GM23248 (cell line): ENCODE results near the gene NPTX1. TPM values are rescaled to one million over a fixed set of nuclear protein-coding genes. Genes with fewer than 3 reads are reported as not detected.

ENCODE experiments used
- DNase-seq: peaks from one replicate; pipeline ENCODE4 v3.0.0-alpha.2; 2015
- H2AFZ ChIP-seq: fragments of 200-600 bp; sonication (generic); 2 replicates; pipeline ENCODE4 v1.6.1; 2016; ENCODE audit warnings: antibody characterized with exemption
- H3F3A ChIP-seq: fragments of 200-600 bp; sonication (generic); 2 replicates; pipeline ENCODE4 v1.6.1; 2016; ENCODE audit warnings: mild to moderate bottlenecking, antibody characterized with exemption, mixed run types; ENCODE audit not compliant: insufficient read depth
- H3K27ac ChIP-seq: fragments of 200-600 bp; sonication (generic); 2 replicates; pipeline ENCODE4 v1.5.1; 2016; ENCODE audit warnings: mild to moderate bottlenecking
- H3K27me3 ChIP-seq: fragments of 200-600 bp; sonication (generic); replicated peaks from 2 replicates; pipeline ENCODE4 v1.6.1; 2016; ENCODE audit warnings: mild to moderate bottlenecking; ENCODE audit not compliant: insufficient read depth
- H3K36me3 ChIP-seq: fragments of 200-600 bp; sonication (generic); 2 replicates; pipeline ENCODE4 v1.6.1; 2016; ENCODE audit warnings: low read depth, mild to moderate bottlenecking
- H3K4me1 ChIP-seq: fragments of 200-600 bp; sonication (generic); 2 replicates; pipeline ENCODE4 v1.6.1; 2016; ENCODE audit warnings: mild to moderate bottlenecking; ENCODE audit not compliant: insufficient read depth
- H3K4me2 ChIP-seq: fragments of 200-600 bp; sonication (generic); one replicate; pipeline ENCODE4 v1.6.1; 2016; ENCODE audit warnings: mild to moderate bottlenecking; ENCODE audit not compliant: unreplicated experiment
- H3K4me3 ChIP-seq: fragments of 200-600 bp; sonication (generic); 2 replicates; pipeline ENCODE4 v1.5.1; 2016; ENCODE audit warnings: mild to moderate bottlenecking
- H3K79me2 ChIP-seq: fragments of 200-600 bp; sonication (generic); 2 replicates; pipeline ENCODE4 v1.6.1; 2016; ENCODE audit warnings: mild to moderate bottlenecking; ENCODE audit not compliant: insufficient read depth
- H3K9ac ChIP-seq: fragments of 200-600 bp; sonication (generic); 2 replicates; pipeline ENCODE4 v1.6.1; 2016; ENCODE audit warnings: mild to moderate bottlenecking
- H3K9me2 ChIP-seq: fragments of 200-600 bp; sonication (generic); 2 replicates; pipeline ENCODE4 v1.6.1; 2016; ENCODE audit warnings: mixed run types, mild to moderate bottlenecking, moderate library complexity; ENCODE audit not compliant: insufficient read depth
- H3K9me3 ChIP-seq: fragments of 200-600 bp; sonication (generic); one replicate; pipeline ENCODE4 v1.6.1; 2017; ENCODE audit warnings: low read depth
- H4K20me1 ChIP-seq: fragments of 200-600 bp; sonication (generic); 2 replicates; pipeline ENCODE4 v1.6.0; 2016; ENCODE audit not compliant: insufficient read depth
- EZH2 ChIP-seq: fragments of 200-600 bp; sonication (generic); IDR thresholded peaks from 2 replicates; pipeline ENCODE4 v1.6.1; 2018; ENCODE audit warnings: antibody characterized with exemption, mild to moderate bottlenecking; ENCODE audit not compliant: insufficient read depth, poor library complexity, severe bottlenecking
- EZH2phosphoT487 ChIP-seq: fragments of 200-600 bp; sonication (generic); IDR thresholded peaks from 2 replicates; pipeline ENCODE4 v1.6.1; 2018; ENCODE audit warnings: antibody characterized with exemption, moderate library complexity, mild to moderate bottlenecking, low read depth; ENCODE audit not compliant: insufficient read depth
- WGBS, 2 experiments: methylation state at CpG; one replicate each; pipeline ENCODE4 v1.1.6; 2015 to 2017; ENCODE audit warnings: low lambda C conversion rate in 2 of 2, low coverage in 1 of 2; ENCODE audit errors: missing lambda C conversion rate in 2 of 2; 5-methylcytosine and 5-hydroxymethylcytosine counted together
- in situ Hi-C: fragments of 300-500 bp; cut with MboI; formaldehyde crosslinking; loops from 2 replicates; pipeline ENCODE4 v1.15.0; 2020
- polyA plus RNA-seq: library from polyadenylated mRNA; unstranded; fragments of >200 nt; fragmentation: Nextera tagmentation; extraction: Ambion mirVana; gene quantifications from 2 replicates; pipeline ENCODE4 v1.2.1, GENCODE V29; 2016
- total RNA-seq: library from RNA; depleted of rRNA; stranded (reverse); fragments of >200 nt; shearing (Covaris generic); gene quantifications from 2 replicates; pipeline ENCODE4 v1.2.3, GENCODE V29; 2014

Gene NPTX1
- total and polyA plus RNA-seq, 2 experiments from 2014 or later, result 0.43 to 1.1 TPM

DNA sequence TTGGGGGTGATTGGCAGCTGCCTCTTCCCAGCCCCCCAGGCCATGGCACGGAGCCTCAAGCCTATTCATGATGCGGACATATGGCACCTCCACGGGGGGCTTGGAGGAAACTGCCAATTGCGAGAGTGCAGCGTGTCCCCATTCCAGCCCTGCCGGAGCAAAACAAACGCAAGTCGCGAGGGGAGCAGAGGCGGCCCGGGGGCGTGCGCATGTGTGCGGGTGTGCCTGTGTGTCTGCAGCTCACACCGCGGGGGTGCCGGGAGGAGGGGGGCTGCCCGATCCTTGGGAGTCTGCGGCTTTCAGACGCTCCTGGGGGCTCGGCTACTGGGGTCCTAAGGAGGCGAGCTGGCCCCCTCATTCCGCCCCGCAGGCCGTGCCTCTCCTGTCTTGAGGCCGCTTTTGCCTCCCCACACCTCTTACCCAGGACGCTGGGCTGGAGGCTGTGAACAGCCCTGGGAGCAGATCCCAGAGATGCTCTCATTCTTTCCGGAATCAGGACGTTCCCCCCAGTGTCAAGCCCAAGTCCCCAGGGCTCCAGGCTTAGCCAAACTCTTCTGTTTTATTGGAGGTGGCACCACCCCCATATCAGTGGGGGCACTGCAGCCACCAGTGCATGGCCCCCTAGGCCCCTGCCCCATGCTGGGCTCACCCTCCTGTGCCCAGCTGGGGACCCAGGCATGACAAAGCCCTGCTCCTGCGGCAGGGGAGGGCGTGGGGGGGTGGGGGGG is 32.3 kb downstream of the NPTX1 start:
- Histone ChIP-seq H3K36me3 (no peaks in the 10 kb centered on the region), H3K9ac (no peak overlapping the region), H3K4me3 (no peak overlapping the region), H3K4me2 (no peak overlapping the region), H3K27me3 (no peaks in the 10 kb centered on the region), H3K79me2 (no peaks in the 10 kb centered on the region), H4K20me1 (no peaks in the 10 kb centered on the region), H3K9me2 (no peaks in the 10 kb centered on the region), H3K27ac (no peak overlapping the region), H3F3A (no peaks in the 10 kb centered on the region), H3K4me1 (no peaks in the 10 kb centered on the region), H2AFZ (no peak overlapping the region), H3K9me3 (no peaks in the 10 kb centered on the region)
- no peak for TF ChIP-seq EZH2
- no peak for TF ChIP-seq EZH2phosphoT487
- 10 to 13% methylated on average over 25 to 31 of the region's 31 CpGs for WGBS, 2 experiments
- DNase-seq, result no peak
- in situ Hi-C loops, result no loop called here

DNA sequence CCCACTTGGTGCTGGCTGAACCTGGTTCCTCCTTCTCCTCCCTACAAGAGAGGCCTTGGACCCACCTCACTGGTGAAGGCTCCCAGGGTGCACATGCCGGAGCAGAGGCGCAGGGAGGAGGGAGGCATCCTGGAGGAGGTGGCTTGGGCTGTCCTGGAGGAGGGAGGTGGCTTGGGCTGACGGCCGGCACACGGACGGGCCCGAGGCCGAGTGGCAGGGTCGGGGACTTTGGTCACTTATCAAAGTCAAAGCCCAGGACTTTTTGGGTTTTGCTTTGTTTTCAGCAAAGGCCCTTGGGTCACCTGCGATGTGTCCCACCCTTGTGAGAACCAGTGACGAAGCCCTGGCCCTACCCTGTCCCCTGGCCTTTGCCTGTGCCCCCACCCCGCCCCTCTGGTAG is 32.9 kb downstream of the NPTX1 start:
- DNase-seq, result no peak
- in situ Hi-C loops, result no loop called here
- H3F3A ChIP-seq, result no peaks in the 10 kb centered on the region
- H3K4me3 ChIP-seq, result no peak overlapping the region
- no peak overlapping the region for H3K4me2 ChIP-seq
- H3K36me3 ChIP-seq, result no peaks in the 10 kb centered on the region
- WGBS, 2 experiments, result 42 to 43% methylated on average over 9 to 11 of the region's 12 CpGs
- no peak overlapping the region for H3K9ac ChIP-seq
- H3K27me3 ChIP-seq, result no peaks in the 10 kb centered on the region
- H3K4me1 ChIP-seq, result no peaks in the 10 kb centered on the region
- no peaks in the 10 kb centered on the region for H3K9me2 ChIP-seq
- H3K9me3 ChIP-seq, result no peaks in the 10 kb centered on the region
- H4K20me1 ChIP-seq, result no peaks in the 10 kb centered on the region
- no peaks in the 10 kb centered on the region for H3K79me2 ChIP-seq
- no peak overlapping the region for H3K27ac ChIP-seq
- TF ChIP-seq EZH2, result no peak
- TF ChIP-seq EZH2phosphoT487, result no peak
- H2AFZ ChIP-seq, result no peak overlapping the region

DNA sequence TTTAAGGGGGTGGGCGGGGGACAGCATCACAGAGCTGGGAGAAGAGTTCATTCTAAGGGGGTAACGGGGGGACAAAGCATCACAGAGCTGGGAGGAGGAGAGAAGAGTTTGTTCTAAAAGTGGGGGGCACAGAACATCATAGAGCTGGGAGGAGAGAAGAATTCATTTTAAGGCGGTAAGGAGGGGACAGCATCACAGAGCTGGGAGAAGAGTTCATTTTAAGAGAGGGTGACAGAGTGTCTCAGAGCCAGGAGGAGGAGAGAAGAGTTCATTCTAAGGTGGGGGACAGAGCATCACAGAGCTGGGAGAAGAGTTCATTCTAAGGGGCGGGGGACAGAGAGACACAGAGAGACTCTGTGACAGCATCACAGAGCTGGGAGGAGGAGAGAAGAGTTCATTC is 33.6 kb downstream of the NPTX1 start:
- no peak for DNase-seq
- Histone ChIP-seq H3K27me3 (no peaks in the 10 kb centered on the region), H4K20me1 (no peaks in the 10 kb centered on the region), H3K4me3 (no peak overlapping the region), H3K4me2 (no peak overlapping the region), H3F3A (no peaks in the 10 kb centered on the region), H3K36me3 (no peaks in the 10 kb centered on the region), H3K4me1 (no peaks in the 10 kb centered on the region), H3K9me3 (no peaks in the 10 kb centered on the region), H3K27ac (no peak overlapping the region), H3K9ac (no peak overlapping the region), H3K79me2 (no peaks in the 10 kb centered on the region), H3K9me2 (no peaks in the 10 kb centered on the region), H2AFZ (no peak overlapping the region)
- WGBS, 2 experiments, result 75 to 80% methylated on average over 2 to 3 of the region's 4 CpGs
- TF ChIP-seq EZH2 (no peak), EZH2phosphoT487 (no peak)
- in situ Hi-C loops, result no loop called here

DNA sequence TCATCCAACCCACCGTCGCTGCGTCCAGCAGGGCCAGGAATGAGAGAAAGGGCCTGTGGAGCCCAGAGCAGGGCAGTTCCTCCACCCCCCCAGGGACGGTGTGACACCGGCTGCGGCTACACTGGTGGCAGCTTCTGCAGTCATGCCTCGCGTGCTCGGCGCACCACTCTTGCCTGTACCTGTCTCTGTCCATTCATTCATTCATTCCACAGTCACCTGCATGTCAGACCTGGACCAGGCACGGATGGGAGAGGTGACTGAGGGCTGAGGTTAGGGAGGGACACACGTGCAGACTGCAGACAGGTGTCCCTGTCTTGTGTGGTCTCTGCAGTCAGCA is 34.1 kb downstream of the NPTX1 start:
- H2AFZ ChIP-seq, result no peak overlapping the region
- no peak for TF ChIP-seq EZH2
- no peak for TF ChIP-seq EZH2phosphoT487
- no peaks in the 10 kb centered on the region for H3K4me1 ChIP-seq
- no peaks in the 10 kb centered on the region for H4K20me1 ChIP-seq
- WGBS, 2 experiments, result 83 to 84% methylated on average over 11 to 12 of the region's 12 CpGs
- no peak overlapping the region for H3K9ac ChIP-seq
- H3K79me2 ChIP-seq, result no peaks in the 10 kb centered on the region
- no peak overlapping the region for H3K4me2 ChIP-seq
- no peak overlapping the region for H3K27ac ChIP-seq
- no peaks in the 10 kb centered on the region for H3K27me3 ChIP-seq
- no peaks in the 10 kb centered on the region for H3F3A ChIP-seq
- no peaks in the 10 kb centered on the region for H3K36me3 ChIP-seq
- no peaks in the 10 kb centered on the region for H3K9me3 ChIP-seq
- in situ Hi-C loops, result no loop called here
- DNase-seq, result no peak
- no peaks in the 10 kb centered on the region for H3K9me2 ChIP-seq
- H3K4me3 ChIP-seq, result no peak overlapping the region
